ENCODE results near the gene CDHR2. TPM values are rescaled to one million over a fixed set of nuclear protein-coding genes. Genes with fewer than 3 reads are reported as not detected.

Gene CDHR2
- total and polyA plus RNA-seq, 2 donors (not counting 3 experiments of a cell fraction or from before 2014, with no cell fraction given) = not detected

GRCh38 chr5:176573564-176574296 is 24.6 kb downstream of the CDHR2 start:
- no peaks in the 10 kb centered on the region for H3K9me3 ChIP-seq (replicated peaks; ENCODE audit: control insufficient read depth, insufficient read depth, low read length)
- no peak overlapping the region for H3K4me2 ChIP-seq (ENCODE audit: insufficient read depth, low read length)
- no peak overlapping the region for H3K9ac ChIP-seq (replicated peaks; ENCODE audit: extremely low read depth, insufficient read depth, low read length)
- ChIA-PET CTCF (interaction anchor here (0.7 to 2.8 kb wide), 17 partner anchors 11 to 844 kb away, joined by 3 to 14 read pairs (median 5); partner anchors contain the start of genes CDHR2, EIF4E1B, RNF44 and SNCB), POLR2A (no interaction called here)
- H4K20me1 ChIP-seq (replicated peaks; ENCODE audit: control insufficient read depth, extremely low read depth, insufficient read depth, low read length) = no peaks in the 10 kb centered on the region
- H3K79me2 ChIP-seq (ENCODE audit: control insufficient read depth, insufficient read depth, low read length) = no peaks in the 10 kb centered on the region
- no peak overlapping the region for H3K4me3 ChIP-seq (replicated peaks in 1 of 3; ENCODE audit: insufficient read depth in 1 of 3, low read depth in 1 of 3, low read length in 3 of 3)
- H2AFZ ChIP-seq (ENCODE audit: low read depth, low read length) = no peak overlapping the region
- BruUV-seq (replicated peaks) = no TSS peak
- no peaks in the 10 kb centered on the region for H3K27me3 ChIP-seq (ENCODE audit: control insufficient read depth in 2 of 2, insufficient read depth in 2 of 2, low read length in 2 of 2)
- no peaks in the 10 kb centered on the region for H3K4me1 ChIP-seq (ENCODE audit: control insufficient read depth, extremely low read depth, insufficient read depth, low read length)
- intact Hi-C loops (cut with micrococcal nuclease) = loop anchor here (1.0 kb wide), 4 partner anchors 46 to 157 kb away; partner anchors contain the start of genes CLTB and TSPAN17
- H3K27ac ChIP-seq (ENCODE audit: insufficient read depth, low read depth, low read length) = no peak overlapping the region
- FAIRE-seq (peak; percentile 82), DNase-seq (ENCODE audit: low read depth, low spot score) (peak; percentile 45)
- TF ChIP-seq CTCF (IDR thresholded peaks at IDR 0.05; ENCODE audit: extremely low read depth in 1 of 2, insufficient read depth in 1 of 2, low read depth in 1 of 2, low read length in 2 of 2) (peak; percentile 74 to 91), EZH2 (IDR thresholded peaks at IDR 0.05; ENCODE audit: borderline replicate concordance, low read depth, low read length, severe bottlenecking) (no peak), POLR2AphosphoS5 (IDR thresholded peaks at IDR 0.05; ENCODE audit: insufficient read depth, low read depth, low read length) (no peak), FOS (IDR thresholded peaks at IDR 0.05; ENCODE audit: borderline replicate concordance, insufficient read depth, low read length) (no peak), MYC (IDR thresholded peaks at IDR 0.05; ENCODE audit: low read depth, low read length) (no peak)
- TF ChIP-seq, protein P1, sequence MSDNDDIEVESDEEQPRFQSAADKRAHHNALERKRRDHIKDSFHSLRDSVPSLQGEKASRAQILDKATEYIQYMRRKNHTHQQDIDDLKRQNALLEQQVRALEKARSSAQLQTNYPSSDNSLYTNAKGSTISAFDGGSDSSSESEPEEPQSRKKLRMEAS (IDR thresholded peaks at IDR 0.05; ENCODE audit: insufficient read depth, insufficient read length) = no peak
- H3K9me1 ChIP-seq (replicated peaks; ENCODE audit: control insufficient read depth, extremely low read depth, insufficient read depth, low read length) = no peaks in the 10 kb centered on the region
- H3K36me3 ChIP-seq (ENCODE audit: control insufficient read depth in 2 of 2, extremely low read depth in 1 of 2, insufficient read depth in 2 of 2, low read length in 2 of 2) = no peaks in the 10 kb centered on the region
- dilution Hi-C loops (cut with MboI; ENCODE audit: extremely low pct_ligation_motif_present, low sequenced_read_pairs) = no loop called here

Measured in endothelial cell of umbilical vein (primary cell).